Limb (tissue), 2 donors: ENCODE measurements around the gene ARGLU1.

Source experiments
- DNase-seq, 2 donors: peaks; one replicate each; pipeline ENCODE4 v3.0.0-alpha.2; 2016; ENCODE audit errors: extremely low spot score in 2 of 2

Gene ARGLU1

DNA sequence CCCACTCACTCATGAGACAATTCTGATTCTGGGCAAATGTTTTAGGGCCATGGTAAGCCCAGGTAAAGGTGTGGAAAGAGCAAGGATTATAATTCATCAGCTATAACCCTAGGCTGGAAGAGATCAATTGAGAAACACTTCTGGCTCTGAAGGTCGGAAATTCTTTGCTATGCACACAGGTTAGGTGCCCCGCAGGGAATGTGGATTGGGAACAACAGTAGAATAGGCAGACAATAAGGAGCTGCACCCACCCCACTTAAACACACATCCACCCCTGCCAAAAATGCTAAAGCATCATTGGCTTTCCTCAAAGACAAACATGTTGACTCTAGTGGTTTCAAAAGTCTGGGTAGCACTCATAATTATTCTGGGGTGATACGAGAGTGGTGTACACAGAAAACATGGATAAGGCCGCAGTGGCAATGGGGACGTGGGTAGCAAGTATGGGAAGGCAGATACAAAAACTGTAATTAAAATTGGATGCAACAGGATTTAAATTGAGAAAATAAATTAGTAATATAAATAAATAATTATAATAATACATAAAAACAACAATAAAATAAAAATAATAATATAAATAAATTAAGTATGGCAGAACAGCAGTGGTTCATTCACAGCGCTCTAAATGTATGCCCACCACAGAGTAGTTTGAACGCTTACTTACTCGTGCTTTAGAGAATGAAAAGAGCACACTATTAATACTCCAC is 41.0 kb downstream of the ARGLU1 start:
- no peak for DNase-seq

- DNase-seq, result no peak
Observed at GRCh38 chr13:106525865-106526264, 42.1 kb downstream of the ARGLU1 start.

- no peak for DNase-seq
Observed at GRCh38 chr13:106524108-106524507, 43.8 kb downstream of the ARGLU1 start.

GRCh38 chr13:106523576-106523975 is 44.4 kb downstream of the ARGLU1 start:
- no peak for DNase-seq

DNA sequence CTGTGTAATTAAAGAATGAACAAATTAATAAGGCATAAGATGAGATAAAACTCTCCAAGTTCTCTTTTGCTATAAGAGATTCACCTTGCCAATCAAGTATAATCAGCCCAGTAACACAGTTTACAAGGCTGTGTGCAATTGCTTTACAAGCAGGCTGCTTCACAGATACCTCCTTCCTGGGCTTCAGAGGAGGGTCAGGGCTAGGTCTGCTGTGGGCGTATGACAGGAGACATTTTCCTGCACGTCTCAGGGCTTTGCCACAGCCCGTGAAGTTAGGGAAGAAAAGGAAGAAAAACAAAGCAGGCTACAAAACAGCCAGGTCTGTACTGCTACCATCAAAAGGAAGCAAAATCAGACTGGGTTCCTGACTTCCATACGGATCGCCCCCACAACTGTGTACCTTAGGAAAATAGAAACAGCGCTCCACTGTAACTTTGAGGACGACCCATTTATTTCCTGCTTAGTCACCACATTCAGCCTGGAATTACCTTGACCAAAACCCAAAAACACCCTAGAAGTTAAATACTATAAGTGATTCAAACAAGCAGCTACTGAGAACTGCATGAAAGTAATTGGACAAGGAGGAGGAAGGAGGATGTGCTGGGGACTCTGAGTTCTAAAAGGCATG is 44.9 kb downstream of the ARGLU1 start:
- no peak for DNase-seq

DNA sequence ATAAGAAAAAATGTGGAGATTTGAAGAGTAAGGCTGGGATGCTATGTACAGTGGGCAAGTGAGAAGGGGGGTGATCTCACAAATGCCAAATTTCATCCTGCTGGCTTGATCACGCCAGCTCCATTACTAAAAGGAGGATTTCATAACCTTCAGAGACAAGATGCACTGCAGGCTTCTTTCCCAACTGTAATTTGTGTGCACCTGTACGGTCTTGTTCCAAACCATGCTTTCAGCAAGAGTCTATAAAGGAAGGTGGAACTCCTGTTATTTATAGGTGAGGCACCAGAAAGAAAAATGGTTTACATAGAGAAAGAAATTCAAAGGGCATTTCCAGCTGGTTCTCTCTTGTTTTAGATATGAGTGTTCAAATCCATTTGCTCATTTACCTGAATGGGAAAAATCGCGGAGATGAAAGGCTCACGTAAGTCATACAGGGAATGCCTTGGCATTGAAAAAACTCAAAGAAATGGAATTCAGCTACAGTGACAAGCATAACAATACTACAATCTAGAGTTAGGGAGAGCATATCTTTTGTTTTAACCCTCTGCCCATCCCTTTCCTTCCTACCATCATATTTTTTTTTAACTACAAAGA is 45.7 kb downstream of the ARGLU1 start:
- no peak for DNase-seq

DNA sequence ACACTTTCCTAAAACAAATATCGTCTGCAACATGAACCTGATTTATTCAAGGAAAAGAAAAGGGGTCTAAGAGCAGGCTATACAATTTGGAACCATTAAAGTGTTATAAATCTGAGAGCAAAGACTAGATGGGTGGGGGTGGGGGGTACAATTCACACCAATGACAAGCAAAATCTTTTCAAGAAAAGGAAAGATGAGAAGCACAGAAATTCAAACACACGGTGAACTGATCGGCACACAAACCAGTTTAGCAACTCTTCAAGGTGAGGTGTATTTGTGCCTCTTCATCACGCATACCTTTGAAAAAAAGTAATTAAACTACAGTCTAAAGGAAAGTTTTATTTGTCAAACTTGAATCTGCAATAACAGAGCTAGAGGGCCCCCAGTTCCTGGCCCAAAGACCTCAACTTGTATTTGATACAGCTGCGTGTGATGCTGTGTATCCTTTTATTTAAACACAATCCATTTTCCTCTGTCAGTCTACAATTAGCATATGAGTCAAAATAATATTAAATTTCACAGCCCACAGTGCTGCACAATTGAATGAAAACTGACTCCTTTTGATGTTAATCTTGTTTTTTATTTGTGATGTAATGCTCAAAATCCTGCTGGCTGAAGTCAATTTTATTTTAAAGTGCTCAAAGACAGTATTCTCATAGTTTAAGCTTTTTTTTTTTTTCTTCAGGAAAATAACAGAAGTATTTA is 46.7 kb downstream of the ARGLU1 start:
- DNase-seq, result no peak

DNA sequence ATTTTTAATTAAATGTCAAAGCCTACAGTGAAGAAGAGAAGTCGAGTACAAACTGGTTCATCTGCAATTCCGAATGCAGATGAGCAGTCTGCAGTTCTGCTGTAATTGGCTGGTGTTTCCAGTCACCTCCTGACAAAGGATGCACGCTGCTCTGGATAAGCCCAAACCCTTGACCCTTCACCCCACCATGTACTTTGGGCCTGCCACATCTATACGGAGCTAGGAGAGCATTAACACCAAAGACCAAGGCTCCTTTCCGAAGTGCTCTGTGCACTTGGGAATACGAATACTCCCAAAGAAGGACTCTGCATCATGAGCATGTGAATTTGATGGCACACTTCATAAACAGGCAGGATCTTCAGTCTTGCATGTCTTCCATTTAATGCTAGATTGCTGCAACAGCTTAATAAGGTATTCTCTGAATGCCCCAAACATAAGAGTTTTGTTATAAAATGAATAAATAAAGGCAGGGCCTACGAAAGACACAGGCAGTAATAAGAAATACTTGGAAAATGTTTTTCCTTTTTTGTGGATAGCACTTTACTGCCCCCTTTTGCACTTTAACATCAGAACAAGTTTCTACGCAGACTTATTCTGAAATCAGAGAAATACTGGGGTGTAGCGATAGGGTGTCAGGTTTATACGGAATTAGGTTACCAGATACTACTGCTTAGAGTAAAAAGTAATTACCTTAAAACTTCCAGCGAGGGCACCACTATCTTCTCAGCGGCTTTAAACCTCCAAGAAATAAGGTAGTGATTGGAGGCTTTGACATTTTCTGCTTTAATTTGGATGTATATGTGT is 47.5 kb downstream of the ARGLU1 start:
- peak in 1 of 2 donors; percentile 53 for DNase-seq

GRCh38 chr13:106518512-106518911 is 49.4 kb downstream of the ARGLU1 start:
- no peak for DNase-seq

DNA sequence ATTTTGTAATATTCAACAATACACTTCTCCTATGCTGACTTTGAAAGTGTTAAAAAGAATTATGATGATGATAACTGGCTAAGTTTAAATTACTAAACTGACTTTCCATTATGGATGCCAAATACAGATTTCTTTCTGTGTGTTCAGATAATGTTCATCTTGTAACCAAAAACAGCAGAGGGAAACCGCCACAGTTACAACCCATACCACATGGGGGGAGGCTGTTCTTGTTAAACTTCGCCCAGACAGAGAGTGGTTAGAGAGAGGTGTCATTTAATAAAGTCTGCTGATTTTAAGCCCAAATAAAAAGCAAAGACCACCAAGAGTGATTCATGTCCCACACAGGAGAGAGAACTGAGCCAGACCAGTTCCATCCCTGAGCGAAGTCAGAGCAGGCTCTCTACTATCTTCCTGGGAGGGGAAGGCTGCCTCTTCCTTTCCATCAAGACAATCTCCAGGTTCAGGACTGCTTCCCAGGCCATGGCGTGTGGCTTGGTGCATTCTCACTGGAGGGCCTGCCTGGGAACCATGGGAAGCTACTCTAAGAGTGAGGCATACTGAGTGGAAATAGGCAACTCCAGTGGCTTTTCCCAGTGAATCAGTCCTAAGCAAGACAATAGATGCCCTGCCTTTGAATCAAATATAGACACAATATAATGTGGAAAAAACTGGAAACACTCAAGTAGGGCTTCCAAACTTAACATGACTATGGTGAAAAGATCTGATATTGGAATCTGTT is 50.7 kb downstream of the ARGLU1 start:
- no peak for DNase-seq

- DNase-seq, result no peak
Observed at GRCh38 chr13:106515635-106516254, 52.2 kb downstream of the ARGLU1 start.

DNA sequence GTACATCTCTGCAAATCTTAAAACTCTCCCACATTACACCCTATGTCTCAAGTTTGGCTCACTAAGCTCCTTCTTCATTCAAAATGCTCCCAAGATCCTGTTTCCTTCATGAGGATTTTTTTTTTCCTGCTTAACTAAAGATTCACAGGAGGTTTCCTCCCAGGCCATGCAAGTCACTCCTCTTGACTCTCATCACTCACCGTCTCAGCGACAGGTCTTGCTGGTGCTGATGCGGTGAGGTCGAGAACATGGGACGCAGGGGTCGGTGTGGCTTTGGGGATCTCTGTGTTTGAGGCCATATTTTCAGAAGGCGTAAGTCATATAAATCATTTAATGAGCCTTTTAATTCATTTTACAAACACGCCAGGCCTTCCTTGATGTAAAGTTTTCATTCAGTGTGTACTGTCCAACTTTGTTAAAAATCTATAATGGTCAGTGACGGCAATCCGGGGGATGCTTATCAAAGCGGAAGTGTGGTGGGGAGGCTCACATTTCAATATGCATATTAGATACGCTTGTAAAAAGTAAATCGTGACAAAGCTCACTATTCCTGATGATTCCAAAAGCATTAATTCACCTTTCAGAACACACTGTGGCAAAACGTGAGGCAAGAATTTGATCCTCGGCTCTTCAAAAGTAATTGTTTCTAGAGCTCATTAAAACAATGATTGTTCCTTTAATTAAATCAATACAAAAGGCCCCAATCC is 52.9 kb downstream of the ARGLU1 start:
- no peak for DNase-seq

DNA sequence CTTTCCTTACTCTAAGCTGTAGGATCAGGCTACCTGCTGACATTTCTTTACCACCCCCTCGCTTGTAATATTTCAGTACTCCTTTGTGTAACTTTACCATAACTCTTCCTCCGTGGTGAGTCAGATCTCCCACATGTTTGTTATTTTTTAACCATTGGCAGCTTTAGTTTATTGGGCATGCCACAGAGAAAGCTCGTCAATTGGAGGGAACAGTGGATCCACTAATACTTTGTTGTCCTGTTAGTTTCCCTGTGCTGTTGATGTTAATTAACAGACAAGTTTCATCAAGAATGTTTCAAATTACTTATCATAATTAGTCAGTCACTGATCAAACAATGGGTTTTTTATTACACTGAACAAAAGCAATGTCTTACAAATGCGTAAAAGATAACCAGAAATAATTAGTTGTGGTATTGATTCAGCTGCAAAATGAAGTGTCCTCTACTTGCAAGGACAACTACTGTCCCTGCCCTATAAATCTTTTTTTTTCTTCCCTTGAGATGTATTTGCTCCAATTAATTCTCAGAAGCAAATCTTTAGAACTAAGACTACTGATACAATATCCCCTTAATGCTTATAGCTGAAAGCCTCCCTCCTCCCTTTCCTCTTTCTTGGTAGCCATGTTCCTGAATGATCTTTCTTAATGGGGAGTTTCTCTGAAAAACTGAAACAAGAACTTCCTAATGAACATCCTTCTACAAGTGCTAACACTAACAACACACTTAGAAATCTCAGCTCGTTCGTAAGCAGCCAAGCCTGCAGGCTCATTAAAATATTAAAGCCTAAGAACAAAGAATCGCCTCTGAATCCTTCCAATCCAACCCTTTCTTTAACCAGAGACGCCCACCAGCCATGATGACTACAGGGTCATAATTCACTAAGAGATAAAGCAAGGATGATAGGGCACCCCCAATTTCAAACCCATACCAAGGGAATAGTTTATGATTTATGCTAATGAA is 54.6 kb downstream of the ARGLU1 start:
- no peak for DNase-seq

DNA sequence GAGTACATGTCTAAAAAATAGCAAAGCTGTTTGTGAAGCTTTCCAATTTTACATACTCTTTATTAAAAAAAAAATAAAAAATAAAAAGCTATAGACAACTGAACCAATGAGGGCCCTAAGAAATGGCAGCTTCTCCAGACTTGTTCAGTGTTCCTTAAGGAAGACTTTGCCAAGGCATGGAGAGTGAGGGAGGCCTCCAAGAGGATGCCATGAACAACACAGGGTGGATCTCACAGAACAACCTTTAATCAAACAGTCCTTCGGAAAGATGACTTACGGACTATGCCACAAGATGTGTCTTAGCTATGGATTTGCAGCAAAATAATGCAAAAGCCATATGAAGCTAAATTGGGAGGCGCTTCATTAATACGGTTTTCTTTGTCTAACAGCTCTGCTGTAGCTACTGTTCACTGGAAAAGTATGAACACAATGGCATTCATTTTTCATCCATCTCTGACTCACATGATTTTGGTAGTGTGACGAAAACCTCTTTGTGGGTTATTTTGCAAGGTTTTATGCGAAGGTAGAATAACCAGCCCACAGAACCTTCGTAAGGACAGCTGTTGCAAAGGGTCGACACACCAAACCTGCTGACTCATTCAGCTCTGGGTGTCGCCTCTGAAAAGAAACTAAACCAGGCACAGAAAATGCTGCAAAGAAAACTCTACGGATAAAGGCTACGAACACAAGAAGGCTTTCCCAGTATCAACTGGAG is 60.2 kb downstream of the ARGLU1 start:
- DNase-seq, result no peak

GRCh38 chr13:106506286-106506685 is 61.7 kb downstream of the ARGLU1 start:
- no peak for DNase-seq

DNA sequence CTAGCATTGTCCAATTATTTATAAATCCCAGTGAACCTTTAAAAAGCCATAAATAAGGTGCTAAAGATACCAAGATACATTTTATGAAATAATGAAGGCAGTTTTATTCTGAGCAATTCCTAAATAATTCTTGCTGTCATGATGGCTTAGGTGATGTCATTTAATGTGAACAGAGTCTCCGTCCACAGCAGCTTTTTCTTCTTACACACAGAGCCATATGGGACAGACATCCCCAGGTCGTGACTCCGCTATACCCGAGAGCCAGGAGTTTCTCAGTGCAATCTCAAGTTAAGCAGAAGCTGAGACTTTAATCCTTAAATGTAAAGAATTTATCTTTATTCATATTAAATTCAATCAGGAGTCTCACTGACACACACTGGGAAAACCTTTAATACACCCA is 62.2 kb downstream of the ARGLU1 start:
- DNase-seq, result no peak

DNA sequence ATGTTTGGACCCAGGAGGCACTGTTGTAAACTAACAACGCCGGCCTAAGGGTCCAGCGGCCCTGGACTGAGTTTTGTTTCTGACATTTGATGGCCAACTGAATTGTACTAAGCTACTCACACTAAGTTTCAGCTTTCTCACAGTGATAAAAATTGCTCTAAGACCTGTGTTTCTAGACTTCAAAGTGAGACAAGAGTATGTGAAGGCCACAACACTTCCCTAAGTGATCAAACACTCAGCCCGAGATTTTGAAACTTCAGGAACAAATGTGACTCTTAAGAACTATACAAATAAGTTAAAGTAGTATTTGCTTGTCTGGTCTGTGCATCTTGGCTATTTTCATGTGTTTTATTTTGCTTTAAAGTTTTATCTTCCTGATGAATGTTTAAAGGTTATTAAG is 62.6 kb downstream of the ARGLU1 start:
- no peak for DNase-seq
